ENCODE results near the gene VIL1.

DNA sequence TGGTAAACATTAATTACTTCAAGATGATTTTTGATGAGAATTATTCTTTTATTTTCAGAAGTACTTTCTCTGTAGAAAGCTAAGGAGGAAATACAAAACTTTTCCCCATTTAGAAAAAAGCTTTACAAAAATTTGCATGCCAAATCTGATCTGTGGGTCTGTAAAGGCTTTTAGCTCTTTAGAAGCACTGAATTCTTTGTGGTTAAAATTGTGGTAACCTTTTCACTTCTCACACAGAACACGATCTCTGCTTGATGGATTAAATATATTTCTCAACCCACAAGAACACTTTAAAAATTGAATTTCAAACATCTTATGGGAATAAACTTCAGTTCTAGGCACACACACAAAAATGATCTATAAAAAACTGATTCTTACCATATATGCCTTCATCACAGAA, 63.7 kb downstream of the VIL1 start:
- TF ChIP-seq, protein P1, sequence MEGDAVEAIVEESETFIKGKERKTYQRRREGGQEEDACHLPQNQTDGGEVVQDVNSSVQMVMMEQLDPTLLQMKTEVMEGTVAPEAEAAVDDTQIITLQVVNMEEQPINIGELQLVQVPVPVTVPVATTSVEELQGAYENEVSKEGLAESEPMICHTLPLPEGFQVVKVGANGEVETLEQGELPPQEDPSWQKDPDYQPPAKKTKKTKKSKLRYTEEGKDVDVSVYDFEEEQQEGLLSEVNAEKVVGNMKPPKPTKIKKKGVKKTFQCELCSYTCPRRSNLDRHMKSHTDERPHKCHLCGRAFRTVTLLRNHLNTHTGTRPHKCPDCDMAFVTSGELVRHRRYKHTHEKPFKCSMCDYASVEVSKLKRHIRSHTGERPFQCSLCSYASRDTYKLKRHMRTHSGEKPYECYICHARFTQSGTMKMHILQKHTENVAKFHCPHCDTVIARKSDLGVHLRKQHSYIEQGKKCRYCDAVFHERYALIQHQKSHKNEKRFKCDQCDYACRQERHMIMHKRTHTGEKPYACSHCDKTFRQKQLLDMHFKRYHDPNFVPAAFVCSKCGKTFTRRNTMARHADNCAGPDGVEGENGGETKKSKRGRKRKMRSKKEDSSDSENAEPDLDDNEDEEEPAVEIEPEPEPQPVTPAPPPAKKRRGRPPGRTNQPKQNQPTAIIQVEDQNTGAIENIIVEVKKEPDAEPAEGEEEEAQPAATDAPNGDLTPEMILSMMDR (IDR thresholded peaks at IDR 0.05; ENCODE audit: insufficient read depth, low read length), result no peak
- TF ChIP-seq GABPA (IDR thresholded peaks at IDR 0.05; ENCODE audit: low read depth), result no peak
- TF ChIP-seq POLR2AphosphoS5 (IDR thresholded peaks at IDR 0.05; ENCODE audit: low read depth), result no peak

All from HL-60 (cell line).